Measurements from ENCODE around the gene DMTF1.

Gene DMTF1

GRCh38 chr7:87119581-87119980 is 32.7 kb upstream of the DMTF1 start:
- no peaks in the 10 kb centered on the region for H3F3A ChIP-seq (ENCODE audit: insufficient read depth)
- H3K36me3 ChIP-seq (ENCODE audit: low read length) = no peaks in the 10 kb centered on the region
- H4K20me1 ChIP-seq (ENCODE audit: low read depth, low read length) = no peaks in the 10 kb centered on the region
- no peak overlapping the region for H3K4me2 ChIP-seq (ENCODE audit: low read depth, low read length, poor library complexity, severe bottlenecking)
- H3K27ac ChIP-seq (ENCODE audit: low read depth, low read length) = no peak overlapping the region
- TF ChIP-seq EZH2phosphoT487 (conservative IDR thresholded peaks at IDR 0.05; ENCODE audit: low read length) (no peak), CTCF (IDR thresholded peaks at IDR 0.05; ENCODE audit: insufficient read depth, low read length, poor library complexity, severe bottlenecking) (no peak)
- no peaks in the 10 kb centered on the region for H3K27me3 ChIP-seq (ENCODE audit: low read length)
- H2AFZ ChIP-seq (ENCODE audit: low read depth, low read length, severe bottlenecking) = no peak overlapping the region
- H3K9me2 ChIP-seq (replicated peaks; ENCODE audit: insufficient read depth, low read length) = no peaks in the 10 kb centered on the region
- H3K9ac ChIP-seq (ENCODE audit: low read length) = no peak overlapping the region
- H3K4me3 ChIP-seq (ENCODE audit: insufficient read depth, low read length, poor library complexity, severe bottlenecking) = no peak overlapping the region
- H3K79me2 ChIP-seq (ENCODE audit: insufficient read depth, low read length) = no peaks in the 10 kb centered on the region
- no peaks in the 10 kb centered on the region for H3K9me3 ChIP-seq (ENCODE audit: insufficient read depth, low read length)

- no peak overlapping the region for H3K27ac ChIP-seq (ENCODE audit: low read depth, low read length)
- H2AFZ ChIP-seq (ENCODE audit: low read depth, low read length, severe bottlenecking) = no peak overlapping the region
- no peaks in the 10 kb centered on the region for H3K9me2 ChIP-seq (replicated peaks; ENCODE audit: insufficient read depth, low read length)
- TF ChIP-seq EZH2phosphoT487 (conservative IDR thresholded peaks at IDR 0.05; ENCODE audit: low read length) (no peak), CTCF (IDR thresholded peaks at IDR 0.05; ENCODE audit: insufficient read depth, low read length, poor library complexity, severe bottlenecking) (no peak)
- H3K9me3 ChIP-seq (ENCODE audit: insufficient read depth, low read length) = no peaks in the 10 kb centered on the region
- no peak overlapping the region for H3K4me2 ChIP-seq (ENCODE audit: low read depth, low read length, poor library complexity, severe bottlenecking)
- H3K4me3 ChIP-seq (ENCODE audit: insufficient read depth, low read length, poor library complexity, severe bottlenecking) = no peak overlapping the region
- no peaks in the 10 kb centered on the region for H3K79me2 ChIP-seq (ENCODE audit: insufficient read depth, low read length)
- H3K9ac ChIP-seq (ENCODE audit: low read length) = no peak overlapping the region
- no peaks in the 10 kb centered on the region for H3F3A ChIP-seq (ENCODE audit: insufficient read depth)
- H3K36me3 ChIP-seq (ENCODE audit: low read length) = no peaks in the 10 kb centered on the region
- H3K27me3 ChIP-seq (ENCODE audit: low read length) = no peaks in the 10 kb centered on the region
- H4K20me1 ChIP-seq (ENCODE audit: low read depth, low read length) = no peaks in the 10 kb centered on the region
Measured at GRCh38 chr7:87123105-87123504, 29.1 kb upstream of the DMTF1 start.

- H3K9ac ChIP-seq (ENCODE audit: low read length) = no peak overlapping the region
- TF ChIP-seq CTCF (IDR thresholded peaks at IDR 0.05; ENCODE audit: insufficient read depth, low read length, poor library complexity, severe bottlenecking) = no peak
- no peak overlapping the region for H3K4me2 ChIP-seq (ENCODE audit: low read depth, low read length, poor library complexity, severe bottlenecking)
- no peaks in the 10 kb centered on the region for H3F3A ChIP-seq (ENCODE audit: insufficient read depth)
- H3K27ac ChIP-seq (ENCODE audit: low read depth, low read length) = no peak overlapping the region
- no peaks in the 10 kb centered on the region for H3K79me2 ChIP-seq (ENCODE audit: insufficient read depth, low read length)
- H4K20me1 ChIP-seq (ENCODE audit: low read depth, low read length) = no peaks in the 10 kb centered on the region
- no peaks in the 10 kb centered on the region for H3K9me3 ChIP-seq (ENCODE audit: insufficient read depth, low read length)
- H3K36me3 ChIP-seq (ENCODE audit: low read length) = no peaks in the 10 kb centered on the region
- H3K4me3 ChIP-seq (ENCODE audit: insufficient read depth, low read length, poor library complexity, severe bottlenecking) = no peak overlapping the region
- no peaks in the 10 kb centered on the region for H3K9me2 ChIP-seq (replicated peaks; ENCODE audit: insufficient read depth, low read length)
- no peak overlapping the region for H2AFZ ChIP-seq (ENCODE audit: low read depth, low read length, severe bottlenecking)
- no peaks in the 10 kb centered on the region for H3K27me3 ChIP-seq (ENCODE audit: low read length)
Measured at GRCh38 chr7:87127019-87127418, 25.2 kb upstream of the DMTF1 start.

- Histone ChIP-seq H4K20me1 (ENCODE audit: low read depth, low read length) (no peaks in the 10 kb centered on the region), H3K9me2 (replicated peaks; ENCODE audit: insufficient read depth, low read length) (no peaks in the 10 kb centered on the region), H2AFZ (ENCODE audit: low read depth, low read length, severe bottlenecking) (no peak overlapping the region), H3K79me2 (ENCODE audit: insufficient read depth, low read length) (no peaks in the 10 kb centered on the region), H3K27me3 (ENCODE audit: low read length) (no peaks in the 10 kb centered on the region), H3F3A (ENCODE audit: insufficient read depth) (no peaks in the 10 kb centered on the region), H3K4me3 (ENCODE audit: insufficient read depth, low read length, poor library complexity, severe bottlenecking) (no peak overlapping the region), H3K4me2 (ENCODE audit: low read depth, low read length, poor library complexity, severe bottlenecking) (no peak overlapping the region), H3K9ac (ENCODE audit: low read length) (no peak overlapping the region), H3K9me3 (ENCODE audit: insufficient read depth, low read length) (no peaks in the 10 kb centered on the region), H3K36me3 (ENCODE audit: low read length) (no peaks in the 10 kb centered on the region), H3K27ac (ENCODE audit: low read depth, low read length) (no peak overlapping the region)
- no peak for TF ChIP-seq CTCF (IDR thresholded peaks at IDR 0.05; ENCODE audit: insufficient read depth, low read length, poor library complexity, severe bottlenecking)
- no peak for TF ChIP-seq EZH2phosphoT487 (conservative IDR thresholded peaks at IDR 0.05; ENCODE audit: low read length)
Measured at GRCh38 chr7:87128861-87129267, 23.4 kb upstream of the DMTF1 start.

Data from SU-DHL-6 (cell line).